SK-N-DZ (cell line): ENCODE data around the gene APLP1.
"Not testable (repeated sequence)": the region's sequence is repeated elsewhere in the genome, so short reads cannot be mapped to it uniquely, and the experiment has no call there.

Source experiments
- DNase-seq: peaks from one replicate; pipeline ENCODE4 v3.0.0-alpha.2; 2015; ENCODE audit warnings: low spot score

Gene APLP1

GRCh38 chr19:35882114-35882832 lies 13.9 kb downstream of the APLP1 start:
- peak; percentile 73 for DNase-seq

GRCh38 chr19:35883882-35884281 lies 15.5 kb downstream of the APLP1 start:
- DNase-seq = no peak

DNA sequence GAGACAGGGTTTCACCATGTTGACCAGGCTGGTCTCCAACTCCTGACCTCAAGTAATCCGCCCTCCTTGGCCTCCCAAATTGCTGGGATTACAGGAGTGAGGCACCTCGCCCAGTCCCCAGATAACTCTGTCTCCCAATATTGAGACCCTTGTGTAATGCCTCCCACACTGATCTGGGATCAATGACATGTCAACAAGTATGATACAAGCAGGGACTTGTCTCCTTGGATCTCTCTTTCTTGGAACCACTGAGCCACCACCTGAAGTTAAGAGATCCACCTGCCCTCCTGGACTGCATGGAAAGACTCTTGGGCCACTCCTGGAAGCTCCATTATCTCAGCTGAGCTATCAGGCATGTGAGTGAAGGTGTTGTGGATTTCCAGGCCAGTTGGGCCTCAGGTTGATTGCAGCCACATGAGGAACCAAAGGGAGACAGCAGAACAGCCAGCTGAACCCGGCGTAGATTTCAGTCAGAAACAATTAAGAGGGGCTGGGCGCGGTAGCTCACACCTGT lies 16.9 kb downstream of the APLP1 start:
- DNase-seq = no peak

- DNase-seq = no peak
Observed at GRCh38 chr19:35885904-35886303, 17.5 kb downstream of the APLP1 start.

- no peak for DNase-seq
Observed at GRCh38 chr19:35887197-35887596, 18.8 kb downstream of the APLP1 start.

- DNase-seq = no peak
Observed at GRCh38 chr19:35888398-35888797, 20.0 kb downstream of the APLP1 start.

- DNase-seq = no peak
Observed at GRCh38 chr19:35889370-35890112, 21.2 kb downstream of the APLP1 start.

DNA sequence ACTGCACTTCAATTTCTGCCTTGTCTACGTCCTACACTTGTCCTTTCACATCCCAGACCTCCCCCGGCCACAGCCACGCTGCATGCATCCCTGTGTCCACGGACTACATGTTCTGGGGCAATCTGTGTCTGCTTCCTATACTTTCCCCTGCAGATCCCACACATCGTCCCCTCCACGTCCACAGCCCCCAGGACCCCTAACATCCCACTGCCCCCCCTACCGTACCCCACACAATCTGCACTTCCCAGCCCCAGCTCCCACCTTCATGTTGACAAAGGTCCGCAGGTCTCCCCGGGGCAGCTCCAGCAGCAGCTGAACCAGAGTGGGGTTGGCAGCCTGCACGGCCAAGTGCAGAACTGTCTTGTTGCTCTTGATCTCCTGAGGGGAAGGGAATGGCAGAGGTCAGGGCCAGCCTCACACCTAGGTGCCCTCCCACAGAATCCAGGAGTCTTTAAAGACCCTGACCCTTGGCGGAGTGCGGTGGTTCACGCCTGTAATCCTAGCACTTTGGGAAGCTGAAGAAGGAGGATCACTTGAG lies 21.8 kb downstream of the APLP1 start:
- no peak for DNase-seq

DNA sequence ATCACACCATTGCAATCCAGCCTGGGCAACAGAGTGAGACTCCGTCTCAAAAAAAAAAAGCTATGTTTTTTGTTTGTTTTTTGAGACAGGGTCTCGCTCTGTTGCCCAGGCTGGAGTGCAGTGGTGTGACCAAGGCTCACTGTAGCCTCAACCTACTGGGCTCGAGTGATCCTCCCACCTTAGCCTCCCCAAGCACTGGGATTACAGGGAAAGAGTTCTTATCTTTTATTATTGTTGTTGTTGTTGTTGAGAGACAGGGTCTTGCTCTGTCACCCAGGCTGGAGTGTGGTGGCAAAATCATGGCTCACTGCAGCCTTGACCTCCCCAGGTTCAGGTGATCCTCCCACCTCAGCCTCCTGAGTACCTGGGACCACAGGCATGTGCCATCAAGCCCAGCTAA lies 23.4 kb downstream of the APLP1 start:
- DNase-seq = not testable (repeated sequence)

DNA sequence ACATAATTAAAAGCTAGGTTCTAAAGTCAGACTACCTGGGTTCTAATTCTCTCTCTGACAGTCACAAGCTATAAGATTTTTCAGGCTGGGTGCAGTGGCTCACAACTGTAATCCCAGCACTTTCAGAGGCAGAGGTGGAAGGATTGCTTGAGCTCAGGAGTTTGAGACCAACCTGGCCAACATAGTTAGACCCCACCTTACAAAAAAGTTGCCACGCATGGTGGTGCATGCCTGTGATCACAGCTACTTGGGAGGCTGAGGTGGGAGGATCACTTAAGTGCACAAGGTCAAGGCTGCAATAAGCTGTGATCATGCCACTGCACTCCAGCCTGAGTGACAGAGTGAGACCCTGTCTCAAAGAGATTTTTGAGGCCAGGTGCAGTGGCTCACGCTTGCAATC lies 26.0 kb downstream of the APLP1 start:
- no peak for DNase-seq

- no peak for DNase-seq
Observed at GRCh38 chr19:35895911-35896642, 27.7 kb downstream of the APLP1 start.

- DNase-seq = no peak
Observed at GRCh38 chr19:35896643-35897040, 28.3 kb downstream of the APLP1 start.

DNA sequence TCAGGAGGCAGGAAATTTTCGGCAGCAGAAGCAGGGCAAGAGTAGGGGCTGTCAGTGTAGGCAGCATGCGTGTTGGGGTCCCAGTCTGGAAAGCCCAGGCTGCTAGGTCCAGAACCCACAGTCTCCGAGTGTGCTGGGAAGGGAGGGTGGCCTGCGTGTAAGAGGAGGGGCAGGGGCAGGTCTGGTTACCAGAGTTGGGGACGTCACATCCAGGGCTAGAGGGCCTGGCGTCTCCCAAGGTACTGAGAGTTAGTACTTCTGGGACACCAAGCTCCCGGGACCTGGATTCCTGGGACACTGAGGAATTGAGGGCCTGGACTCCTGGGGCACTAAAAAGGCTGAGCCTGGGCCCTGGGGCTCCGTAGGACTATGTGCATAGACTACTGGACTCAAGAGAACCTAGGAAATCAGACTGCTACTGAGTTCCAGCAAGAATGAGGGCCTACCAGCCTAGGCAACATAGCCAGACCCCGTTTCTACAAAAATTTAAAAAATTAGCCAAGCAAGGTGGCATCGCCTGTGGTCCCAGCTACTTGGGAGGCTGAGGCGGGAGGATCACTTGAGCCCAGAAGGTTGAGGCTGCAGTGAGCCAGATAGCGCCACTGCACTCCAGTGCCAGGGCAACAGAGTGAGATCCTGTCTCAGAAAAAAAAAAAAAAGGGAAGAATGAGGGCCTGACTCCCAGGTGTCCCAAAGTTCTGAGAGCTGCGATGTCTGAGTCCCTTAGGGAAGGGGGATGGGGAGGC lies 29.5 kb downstream of the APLP1 start:
- no peak for DNase-seq

- no peak for DNase-seq
Observed at GRCh38 chr19:35898499-35898809, 30.1 kb downstream of the APLP1 start.

- peak; percentile 65 for DNase-seq
Observed at GRCh38 chr19:35899547-35900214, 31.3 kb downstream of the APLP1 start.

DNA sequence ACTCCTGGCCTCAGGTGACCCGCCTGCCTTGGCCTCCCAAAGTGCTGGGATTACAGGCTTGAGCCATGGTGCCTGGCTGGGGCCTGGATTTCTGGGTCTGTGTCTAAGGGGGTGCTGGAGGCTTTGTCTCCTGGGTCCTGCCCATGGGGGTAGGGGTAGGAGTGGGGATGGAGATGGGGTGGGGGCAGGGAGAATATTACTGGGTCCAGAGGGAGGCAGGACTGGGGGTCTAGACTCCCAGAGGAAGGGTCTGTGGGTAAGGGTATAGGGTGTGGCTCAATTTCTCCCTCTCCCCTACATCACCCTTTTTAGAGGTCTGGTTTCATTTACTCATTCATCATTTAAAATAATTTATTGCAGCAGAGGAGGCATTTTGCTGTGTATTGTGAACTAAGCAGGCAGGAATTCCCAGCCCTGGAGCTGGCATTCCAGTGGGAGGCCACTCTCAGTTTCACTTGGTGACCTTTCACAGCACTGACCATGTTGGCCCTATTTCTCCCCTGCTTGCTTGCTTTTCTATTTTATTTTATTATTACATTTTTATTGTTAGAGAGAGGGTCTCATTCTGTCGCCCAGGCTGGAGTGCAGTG lies 32.8 kb downstream of the APLP1 start:
- no peak for DNase-seq

DNA sequence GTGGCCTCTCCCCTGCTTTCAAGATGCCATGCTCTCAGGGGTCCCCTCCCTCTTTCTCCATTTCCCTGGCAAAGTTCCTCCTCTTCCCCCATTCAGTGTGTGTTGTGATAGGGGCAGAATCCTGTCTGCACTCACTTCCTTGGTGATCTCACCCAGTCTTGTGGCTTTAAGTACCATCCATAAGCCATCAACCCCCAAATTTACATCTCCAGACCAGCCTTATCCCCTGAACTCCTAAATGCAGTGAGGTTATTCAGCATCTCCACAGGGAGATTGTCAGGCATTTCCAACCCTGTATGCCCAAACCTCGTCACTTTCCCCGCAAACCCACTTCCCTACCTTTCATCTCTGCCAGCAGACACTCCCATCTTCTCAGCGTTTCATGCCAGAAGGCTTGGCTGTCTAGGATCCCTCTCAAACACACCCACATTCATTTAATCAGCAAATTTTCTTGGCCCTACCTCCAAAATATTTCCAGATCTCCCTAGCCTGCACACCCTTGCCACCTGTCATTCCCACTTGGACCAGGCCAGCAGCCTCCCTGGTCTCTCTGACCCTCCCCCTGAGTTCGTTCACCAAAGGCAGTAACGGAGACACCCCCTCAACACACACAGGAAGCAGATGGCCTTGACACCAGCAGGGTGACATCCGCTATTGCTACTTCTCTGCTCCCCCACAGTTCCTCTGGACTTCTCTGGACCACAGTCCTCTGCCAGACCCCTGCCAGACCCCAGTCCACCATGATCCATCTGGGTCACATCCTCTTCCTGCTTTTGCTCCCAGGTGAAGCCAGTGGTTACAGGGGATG lies 33.7 kb downstream of the APLP1 start, which contains the start of gene HCST:
Gene HCST, plus strand, starts transcription at position 676 of the 808 bp plus-strand sequence. Its CDS starts 65 bp downstream, at position 741.
- DNase-seq = no peak

DNA sequence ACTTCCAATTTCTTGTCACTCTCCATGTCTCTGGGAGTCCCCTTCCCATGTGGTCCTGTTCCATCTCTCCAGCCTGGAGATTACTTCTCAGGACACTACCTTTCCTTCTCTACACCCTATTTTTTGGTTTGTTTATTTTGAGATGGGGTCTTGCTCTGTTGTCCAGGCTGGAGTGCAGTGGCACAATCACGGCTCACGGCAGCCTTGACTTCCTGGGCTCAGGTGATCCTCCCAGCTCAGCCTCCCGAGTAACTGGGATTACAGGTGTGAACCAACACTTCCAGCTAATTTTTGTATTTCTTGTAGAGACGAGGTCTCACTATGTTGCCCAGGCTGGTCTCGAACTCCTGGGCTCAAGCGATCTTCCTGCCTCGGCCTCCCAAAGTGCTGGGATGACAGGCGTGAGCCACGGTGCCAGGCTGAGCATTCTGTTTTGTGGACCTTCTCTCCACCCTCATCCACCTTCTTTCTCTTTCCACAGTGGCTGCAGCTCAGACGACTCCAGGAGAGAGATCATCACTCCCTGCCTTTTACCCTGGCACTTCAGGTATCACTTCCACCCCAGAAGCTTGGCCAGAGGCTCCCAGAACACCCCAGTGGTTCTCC lies 34.6 kb downstream of the APLP1 start:
- DNase-seq = no peak

GRCh38 chr19:35903550-35904179 lies 35.3 kb downstream of the APLP1 start:
- peak; percentile 72 for DNase-seq
